Transverse colon (tissue), 4 donors: Measurements from ENCODE around the gene AGAP9. TPM values are rescaled to one million over a fixed set of nuclear protein-coding genes. Genes with fewer than 3 reads are reported as not detected.
A peak's percentile ranks its signal among the peaks of the same experiment; 100 is the strongest.
"Not testable (repeated sequence)": the region's sequence is repeated elsewhere in the genome, so short reads cannot be mapped to it uniquely, and the experiment has no call there.

Source experiments
- DNase-seq: peaks from one replicate; pipeline ENCODE4 v3.0.0-alpha.2; 2019
- H3K27ac ChIP-seq, 4 donors: fragments of 200-600 bp; sonication (generic); 2 replicates each; pipeline ENCODE4 v1.5.1; 2016 to 2018; ENCODE audit warnings: inconsistent platforms in 4 of 4
- H3K27me3 ChIP-seq: fragments of 200-600 bp; sonication (generic); 2 replicates; pipeline ENCODE4 v1.5.1; 2017; ENCODE audit warnings: inconsistent platforms
- H3K36me3 ChIP-seq, 4 donors: fragments of 200-600 bp; sonication (generic); 2 replicates each; pipeline ENCODE4 v1.5.1; 2017 to 2019; ENCODE audit warnings: inconsistent platforms in 4 of 4
- H3K4me1 ChIP-seq, 4 donors: fragments of 200-600 bp; sonication (generic); 2 replicates each; pipeline ENCODE4 v1.5.1; 2017 to 2020; ENCODE audit warnings: inconsistent platforms in 4 of 4
- H3K4me3 ChIP-seq, 4 donors: fragments of 200-600 bp; sonication (generic); 1 replicate in 1 of 4; 2 replicates in 3 of 4; pipeline versions ENCODE4 v1.5.1 to v1.6.1; 2017 to 2019; ENCODE audit warnings: inconsistent platforms in 4 of 4
- H3K9me3 ChIP-seq, 2 donors: fragments of 200-600 bp; sonication (generic); 2 replicates each; pipeline ENCODE4 v1.5.1; 2017 to 2019; ENCODE audit warnings: inconsistent platforms in 2 of 2
- WGBS, 2 donors: methylation state at CpG; one replicate each; pipeline ENCODE4 v1.1.5; 2018; ENCODE audit warnings: low coverage in 1 of 2; 5-methylcytosine and 5-hydroxymethylcytosine counted together
- in situ Hi-C, 4 donors: fragments of 200-750 bp; cut with MboI; loops; one replicate each; pipeline versions ENCODE4 v1.15.0 to v1.15.1; 2017; ENCODE audit warnings: low sequenced_read_pairs in 3 of 4, low pct_ligation_motif_present in 1 of 4, low pct_unique_long_range_greater_than_20kb in 1 of 4
- intact Hi-C: fragments of 100-400 bp; cut with DNase I; formaldehyde crosslinking; loops from one replicate; pipeline ENCODE4 v1.15.1; 2023; ENCODE audit warnings: low total_unique reads
- total RNA-seq, 4 donors: library from RNA; depleted of rRNA; stranded (reverse); fragments of >200 nt; gene quantifications; one replicate each; pipeline ENCODE4 v1.1.0, GENCODE V29; 2016

AGAP9 gene
- 10 to 100 TPM in 2 of 4 donors, 1 to 10 TPM in 2; 2.0 to 18.6 (median 12.4) TPM for total RNA-seq

DNA sequence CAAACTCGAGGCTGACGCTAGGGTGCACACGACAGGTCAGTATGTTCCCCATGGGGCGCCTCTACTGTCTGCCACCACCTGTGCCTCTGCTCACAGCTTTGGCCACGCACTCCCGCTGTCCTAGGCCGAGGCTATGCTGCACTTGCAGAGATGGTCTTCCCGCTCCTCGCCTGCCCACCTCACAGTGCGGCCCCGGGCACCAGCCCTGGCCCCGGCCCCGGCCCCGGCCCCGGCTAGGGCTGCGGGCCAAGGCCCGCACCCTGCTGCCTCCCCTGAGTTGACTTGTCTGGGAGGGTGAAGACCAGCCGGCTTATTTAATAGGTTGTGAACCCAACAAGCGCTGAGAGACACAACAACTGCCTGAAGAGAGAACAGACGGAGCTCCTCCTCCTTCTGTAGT is at the start of gene AGAP9:
AGAP9 (minus strand) TSS at position 164 of the 400 bp plus-strand sequence; CDS start at position 52, 112 bp downstream.
- DNase-seq, H3K9me3 ChIP-seq, intact Hi-C loops, H3K27me3 ChIP-seq, H3K4me1 ChIP-seq, H3K36me3 ChIP-seq, H3K27ac ChIP-seq, H3K4me3 ChIP-seq, in situ Hi-C loops: not testable (repeated sequence)
- no CpG with 5 or more reads among the region's 20 CpGs for whole genome bisulfite sequencing, 2 donors

DNA sequence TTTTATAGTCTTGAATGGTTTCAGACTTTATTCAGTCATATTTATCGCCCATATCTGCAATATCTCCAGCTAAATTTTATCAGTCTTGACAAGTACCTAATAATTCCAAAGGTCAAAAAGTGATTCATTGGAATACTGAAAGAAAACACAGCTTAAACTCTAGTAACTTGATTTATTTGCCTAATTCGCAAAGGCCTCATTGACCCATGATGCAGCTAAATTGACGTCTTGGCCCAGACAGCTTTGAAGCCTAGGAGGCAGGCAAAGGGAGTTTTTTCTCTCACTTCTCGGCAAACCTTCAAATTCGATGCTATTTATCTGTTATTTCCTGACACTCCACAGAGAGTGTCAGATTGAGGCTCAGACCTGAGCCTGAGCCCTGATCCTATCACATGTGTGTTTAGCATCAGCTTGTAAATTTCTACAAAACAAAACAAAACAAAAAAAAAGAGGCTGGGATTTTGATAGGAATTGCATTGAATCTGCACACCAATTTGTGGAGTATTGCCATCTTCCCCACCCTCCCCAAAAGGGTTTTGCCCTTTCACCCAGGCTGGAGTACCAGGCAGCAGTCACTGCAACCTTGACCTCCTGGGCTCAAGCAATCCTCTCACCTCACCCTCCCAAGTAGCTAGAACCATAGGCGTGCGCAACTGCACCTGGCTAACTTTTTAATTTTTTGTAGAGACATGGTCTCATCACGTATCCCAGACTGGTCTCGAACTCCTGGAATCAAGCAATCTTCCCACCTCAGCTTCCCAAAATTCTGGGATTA is 47.9 kb upstream of the AGAP9 start:
- H3K4me3 ChIP-seq, H3K36me3 ChIP-seq, in situ Hi-C loops, H3K9me3 ChIP-seq, H3K4me1 ChIP-seq, DNase-seq, H3K27ac ChIP-seq, intact Hi-C loops, H3K27me3 ChIP-seq: not testable (repeated sequence)
- 79% methylated on average over 2 of the region's 9 CpGs; no CpG with 5 or more reads in 1 of the 2 donors for WGBS, 2 donors

DNA sequence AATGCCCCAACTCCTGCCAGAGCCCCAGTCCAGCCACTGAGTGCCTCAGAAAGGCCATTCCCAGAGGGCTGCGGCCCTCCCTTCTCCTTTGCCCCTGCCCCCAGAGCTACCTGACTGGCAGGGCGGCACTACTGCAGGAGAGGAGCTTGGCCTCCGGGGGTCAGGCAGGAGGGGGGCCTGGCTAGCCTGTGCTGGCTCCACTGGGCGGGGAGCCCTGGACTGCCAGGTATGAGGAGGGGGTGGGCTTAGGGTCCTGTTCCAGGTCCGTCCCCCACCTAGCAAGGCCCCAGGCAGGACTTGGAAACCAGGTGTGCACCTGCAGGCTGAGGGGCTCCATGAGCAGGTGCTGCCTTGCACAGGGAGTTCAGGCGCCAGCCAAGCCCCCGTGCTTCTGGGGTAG is 43.3 kb upstream of the AGAP9 start:
- H3K9me3 ChIP-seq, H3K27ac ChIP-seq, intact Hi-C loops, H3K4me3 ChIP-seq, H3K36me3 ChIP-seq, DNase-seq, H3K27me3 ChIP-seq, in situ Hi-C loops, H3K4me1 ChIP-seq: not testable (repeated sequence)
- no CpG with 5 or more reads among the region's 7 CpGs for WGBS, 2 donors

DNA sequence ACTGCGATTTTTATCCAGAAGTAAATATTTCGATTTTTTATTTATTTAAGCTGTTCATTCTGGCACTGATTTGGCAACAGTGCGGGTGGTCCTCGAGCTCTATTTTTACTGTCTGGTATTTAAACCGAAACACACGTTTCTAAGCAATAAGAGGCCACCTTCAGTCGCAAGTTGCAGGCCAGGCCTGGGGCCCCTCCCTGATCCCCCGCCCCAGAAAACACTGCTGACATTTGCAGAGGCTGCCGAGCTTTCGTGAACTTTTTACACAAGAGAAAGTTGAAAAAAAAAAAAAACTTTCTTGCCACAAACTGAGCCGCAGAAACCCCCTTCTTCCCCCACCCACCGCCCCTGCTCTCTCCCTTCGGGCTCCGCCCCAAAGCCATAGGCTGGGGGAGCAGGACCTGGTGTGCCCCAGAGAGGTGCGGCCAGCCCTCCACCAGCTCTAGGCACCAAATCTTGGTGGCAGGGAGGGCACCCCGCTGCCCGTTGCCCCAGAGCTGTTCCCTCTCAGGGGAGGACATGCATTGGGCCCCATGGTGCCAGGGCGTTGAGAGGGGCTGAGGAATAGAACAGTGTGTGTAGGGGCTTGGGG is 42.8 kb upstream of the AGAP9 start:
- H3K4me3 ChIP-seq, H3K36me3 ChIP-seq, DNase-seq, H3K9me3 ChIP-seq, H3K27me3 ChIP-seq, intact Hi-C loops, in situ Hi-C loops, H3K27ac ChIP-seq, H3K4me1 ChIP-seq: not testable (repeated sequence)
- WGBS, 2 donors, result 54 to 62% methylated on average over 11 to 15 of the region's 18 CpGs

DNA sequence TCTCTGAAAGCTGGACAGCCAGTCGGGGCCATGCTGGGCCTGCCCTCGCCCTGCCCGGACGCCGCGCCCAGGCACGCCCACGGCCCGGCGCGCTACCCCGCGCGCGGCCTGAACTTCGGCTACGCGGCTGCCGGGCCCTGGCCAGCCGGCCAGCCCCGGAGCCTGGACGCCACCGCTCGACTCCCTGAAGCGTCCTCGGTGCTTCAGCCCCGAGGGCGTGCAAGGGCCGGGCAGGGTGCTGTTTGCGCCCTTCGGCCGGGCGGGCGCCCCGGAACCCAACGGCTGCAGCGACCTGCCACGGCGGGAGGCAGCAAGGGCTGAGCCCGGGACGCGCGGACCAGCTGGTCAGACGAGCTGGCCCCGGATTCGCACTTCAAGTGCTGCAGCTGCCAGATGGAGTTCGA is 42.1 kb upstream of the AGAP9 start:
- H3K4me3 ChIP-seq, result peak overlapping the region in 1 of 4 donors; percentile 8
- H3K9me3 ChIP-seq, intact Hi-C loops, DNase-seq, H3K27me3 ChIP-seq, H3K36me3 ChIP-seq, H3K4me1 ChIP-seq, in situ Hi-C loops, H3K27ac ChIP-seq: not testable (repeated sequence)
- 80% methylated on average over 23 of the region's 47 CpGs; no CpG with 5 or more reads in 1 of the 2 donors for WGBS, 2 donors

DNA sequence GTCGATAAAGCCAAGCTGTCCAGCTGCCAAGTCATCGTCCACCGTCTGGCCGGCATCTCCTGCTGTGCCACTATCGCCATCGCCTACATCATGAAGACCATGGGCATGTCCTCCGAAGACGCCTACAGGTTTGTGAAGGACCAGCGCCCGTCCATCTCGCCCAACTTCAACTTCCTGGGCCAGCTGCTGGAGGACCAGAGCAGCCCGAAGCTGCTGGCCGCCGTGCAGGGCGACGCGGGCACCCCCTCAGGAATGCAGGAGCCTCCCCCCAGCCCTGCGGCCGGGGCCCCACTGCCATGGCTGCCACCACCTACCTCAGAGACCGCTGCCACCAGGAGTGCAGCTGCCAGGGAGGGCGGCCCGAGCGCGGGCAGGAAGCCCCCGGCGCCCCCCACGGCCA is 41.5 kb upstream of the AGAP9 start:
- H3K4me1 ChIP-seq, H3K4me3 ChIP-seq, DNase-seq, H3K27ac ChIP-seq, intact Hi-C loops, H3K27me3 ChIP-seq, H3K36me3 ChIP-seq, in situ Hi-C loops, H3K9me3 ChIP-seq: not testable (repeated sequence)
- 97% methylated on average over 15 of the region's 27 CpGs; no CpG with 5 or more reads in 1 of the 2 donors for WGBS, 2 donors

GRCh38 chr10:47564318-47564717 is 40.9 kb upstream of the AGAP9 start:
- H3K27ac ChIP-seq, H3K36me3 ChIP-seq, H3K27me3 ChIP-seq, H3K4me1 ChIP-seq, DNase-seq, H3K9me3 ChIP-seq, H3K4me3 ChIP-seq, in situ Hi-C loops, intact Hi-C loops: not testable (repeated sequence)
- WGBS, 2 donors, result no CpG with 5 or more reads among the region's 16 CpGs

- in situ Hi-C loops, H3K4me1 ChIP-seq, H3K27ac ChIP-seq, H3K4me3 ChIP-seq, intact Hi-C loops, DNase-seq, H3K27me3 ChIP-seq, H3K36me3 ChIP-seq, H3K9me3 ChIP-seq: not testable (repeated sequence)
- 62 to 80% methylated on average over 1 to 7 of the region's 7 CpGs for WGBS, 2 donors
These were observed 37.0 kb upstream of the AGAP9 start for GRCh38 chr10:47560452-47560851.

DNA sequence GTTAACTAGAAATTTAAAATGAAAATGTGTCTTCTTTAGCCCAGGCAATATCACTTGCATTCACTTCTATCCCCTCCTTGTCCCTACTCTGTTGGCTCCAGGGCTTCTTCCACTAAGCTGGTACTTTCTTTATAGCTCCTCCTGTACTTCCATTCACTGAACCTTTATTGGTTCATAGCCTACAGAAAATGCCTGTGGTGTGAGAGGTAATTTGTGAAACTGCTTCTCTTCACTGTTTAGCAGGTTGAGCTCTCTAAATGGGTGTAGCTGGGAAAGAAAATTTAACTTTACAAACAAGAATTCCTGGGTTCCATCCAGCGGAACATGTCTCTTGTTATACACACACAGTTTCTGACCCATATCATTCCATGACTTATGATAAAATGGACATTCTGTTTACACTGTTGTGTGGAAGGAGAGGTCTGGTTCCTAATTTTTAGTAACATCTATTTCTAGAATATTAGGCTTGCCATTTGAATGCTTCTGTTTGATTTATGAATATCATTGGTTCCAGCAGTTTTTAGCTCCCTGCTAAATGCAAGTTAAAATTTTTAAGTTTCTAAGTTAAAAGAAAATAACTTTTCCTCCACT is 36.4 kb upstream of the AGAP9 start:
- in situ Hi-C loops, H3K9me3 ChIP-seq, intact Hi-C loops, H3K4me1 ChIP-seq, DNase-seq, H3K27ac ChIP-seq, H3K36me3 ChIP-seq, H3K4me3 ChIP-seq, H3K27me3 ChIP-seq: not testable (repeated sequence)
- WGBS, 2 donors, result 96% methylated on average over 1 of the region's 1 CpG; no CpG with 5 or more reads in 1 of the 2 donors

- H3K9me3 ChIP-seq, H3K27ac ChIP-seq, DNase-seq, intact Hi-C loops, in situ Hi-C loops, H3K4me1 ChIP-seq, H3K4me3 ChIP-seq, H3K27me3 ChIP-seq, H3K36me3 ChIP-seq: not testable (repeated sequence)
- WGBS, 2 donors, result 60 to 62% methylated on average over 4 to 5 of the region's 5 CpGs
These were observed 34.7 kb upstream of the AGAP9 start for GRCh38 chr10:47558109-47558508.
